H1 (cell line): Measurements from ENCODE around the gene ALOX15.
"Not testable (repeated sequence)": the region's sequence is repeated elsewhere in the genome, so short reads cannot be mapped to it uniquely, and the experiment has no call there.

Experiments
- CBX5 ChIP-seq: fragments of 300-800, 300-1000 bp; sonication (generic); IDR thresholded peaks from 2 replicates; pipeline ENCODE4 v1.7.1; 2016; ENCODE audit warnings: antibody characterized with exemption, low read length, low read depth
- CBX8 ChIP-seq: fragments of 300-800, 300-1000 bp; sonication (generic); IDR thresholded peaks from 2 replicates; pipeline ENCODE4 v1.7.1; 2016; ENCODE audit warnings: low read depth, low read length, borderline replicate concordance
- EP300 ChIP-seq, 2 experiments: IDR thresholded peaks; 1 replicate in 1 of 2; 2 replicates in 1 of 2; pipeline ENCODE4 v1.6.1; 2011 to 2012; ENCODE audit warnings: low read depth in 2 of 2, low read length in 2 of 2, mild to moderate bottlenecking in 2 of 2, borderline replicate concordance in 1 of 2, inconsistent platforms in 1 of 2, moderate library complexity in 1 of 2
- JUND ChIP-seq: IDR thresholded peaks from 2 replicates; pipeline ENCODE4 v1.6.1; 2011; ENCODE audit warnings: mild to moderate bottlenecking, improper control_type of control experiment, low read length
- KDM4A ChIP-seq: IDR thresholded peaks from one replicate; pipeline ENCODE4 v1.7.1; 2012; ENCODE audit warnings: low read depth, mild to moderate bottlenecking, moderate library complexity, low read length, inconsistent platforms; ENCODE audit not compliant: severe bottlenecking
- POLR2A ChIP-seq, 2 experiments: IDR thresholded peaks; 1 replicate in 1 of 2; 2 replicates in 1 of 2; pipeline ENCODE4 v1.6.1; 2011; ENCODE audit warnings: low read depth in 2 of 2, low read length in 2 of 2, mild to moderate bottlenecking in 2 of 2; ENCODE audit errors: control extremely low read depth in 1 of 2
- POLR2AphosphoS5 ChIP-seq: IDR thresholded peaks from 2 replicates; pipeline ENCODE4 v1.6.1; 2011; ENCODE audit warnings: low read depth, low read length
- RFX5 ChIP-seq: IDR thresholded peaks from 2 replicates; pipeline ENCODE4 v1.6.1; 2011; ENCODE audit warnings: low read depth, low read length, improper control_type of control experiment, borderline replicate concordance
- SIRT6 ChIP-seq: IDR thresholded peaks from one replicate; pipeline ENCODE4 v1.7.1; 2012; ENCODE audit warnings: low read length, inconsistent platforms
- SP1 ChIP-seq: IDR thresholded peaks from 2 replicates; pipeline ENCODE4 v1.6.1; 2011; ENCODE audit warnings: low read depth, low read length
- SP4 ChIP-seq: IDR thresholded peaks from 2 replicates; pipeline ENCODE4 v1.6.1; 2012; ENCODE audit warnings: low read length, inconsistent platforms
- ZNF274 ChIP-seq: IDR thresholded peaks from 2 replicates; pipeline ENCODE4 v1.7.0; 2012; ENCODE audit warnings: low read length, borderline replicate concordance; ENCODE audit errors: extremely low read depth
- TF ChIP-seq, protein P1 (sequence below): IDR thresholded peaks from 2 replicates; pipeline ENCODE4 v1.6.1; 2012; ENCODE audit warnings: inconsistent platforms
- TF ChIP-seq, protein P2 (sequence below), 3 experiments: IDR thresholded peaks; 1 replicate in 2 of 3; 2 replicates in 1 of 3; pipeline versions ENCODE4 v1.5.1 to v1.6.1; 2011; ENCODE audit warnings: low read length in 3 of 3, mild to moderate bottlenecking in 3 of 3, inconsistent platforms in 2 of 3, low read depth in 1 of 3, moderate library complexity in 1 of 3; ENCODE audit not compliant: insufficient read depth in 1 of 3; ENCODE audit errors: control extremely low read depth in 1 of 3

DNA sequence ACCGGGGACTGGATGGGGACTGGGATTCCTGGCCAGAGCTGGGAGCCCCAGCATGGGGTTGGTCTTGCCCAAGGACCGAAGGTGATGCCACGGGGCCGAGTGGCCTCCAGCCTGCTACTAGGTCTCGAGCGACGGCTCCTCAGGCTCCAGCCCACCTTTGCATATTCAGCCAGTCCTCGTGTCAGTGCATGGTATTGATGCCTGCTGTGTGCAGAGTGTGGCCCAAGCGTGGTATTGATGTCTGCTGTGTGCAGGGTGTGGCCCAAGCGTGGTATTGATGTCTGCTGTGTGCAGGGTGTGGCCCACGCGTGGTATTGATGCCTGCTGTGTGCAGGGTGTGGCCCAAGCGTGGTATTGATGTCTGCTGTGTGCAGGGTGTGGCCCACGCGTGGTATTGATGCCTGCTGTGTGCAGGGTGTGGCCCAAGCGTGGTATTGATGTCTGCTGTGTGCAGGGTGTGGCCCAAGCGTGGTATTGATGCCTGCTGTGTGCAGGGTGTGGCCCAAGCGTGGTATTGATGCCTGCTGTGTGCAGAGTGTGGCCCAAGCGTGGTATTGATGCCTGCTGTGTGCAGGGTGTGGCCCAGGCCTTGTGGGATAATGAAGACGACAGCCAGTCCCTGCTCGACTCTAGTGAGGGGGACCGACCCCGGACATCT lies 45.7 kb downstream of the ALOX15 start:
- not testable (repeated sequence) for TF ChIP-seq SIRT6; CBX8; SP4; CBX5; POLR2A (IDR thresholded peaks at IDR 0.05; ENCODE audit: control extremely low read depth in 1 of 2, low read depth in 2 of 2, low read length in 2 of 2); ZNF274; JUND; RFX5; KDM4A; POLR2AphosphoS5; EP300 (IDR thresholded peaks at IDR 0.05; ENCODE audit: borderline replicate concordance in 1 of 2, low read depth in 2 of 2, low read length in 2 of 2); SP1
- TF ChIP-seq, protein P1, sequence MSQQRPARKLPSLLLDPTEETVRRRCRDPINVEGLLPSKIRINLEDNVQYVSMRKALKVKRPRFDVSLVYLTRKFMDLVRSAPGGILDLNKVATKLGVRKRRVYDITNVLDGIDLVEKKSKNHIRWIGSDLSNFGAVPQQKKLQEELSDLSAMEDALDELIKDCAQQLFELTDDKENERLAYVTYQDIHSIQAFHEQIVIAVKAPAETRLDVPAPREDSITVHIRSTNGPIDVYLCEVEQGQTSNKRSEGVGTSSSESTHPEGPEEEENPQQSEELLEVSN: not testable (repeated sequence)
- TF ChIP-seq, protein P2, sequence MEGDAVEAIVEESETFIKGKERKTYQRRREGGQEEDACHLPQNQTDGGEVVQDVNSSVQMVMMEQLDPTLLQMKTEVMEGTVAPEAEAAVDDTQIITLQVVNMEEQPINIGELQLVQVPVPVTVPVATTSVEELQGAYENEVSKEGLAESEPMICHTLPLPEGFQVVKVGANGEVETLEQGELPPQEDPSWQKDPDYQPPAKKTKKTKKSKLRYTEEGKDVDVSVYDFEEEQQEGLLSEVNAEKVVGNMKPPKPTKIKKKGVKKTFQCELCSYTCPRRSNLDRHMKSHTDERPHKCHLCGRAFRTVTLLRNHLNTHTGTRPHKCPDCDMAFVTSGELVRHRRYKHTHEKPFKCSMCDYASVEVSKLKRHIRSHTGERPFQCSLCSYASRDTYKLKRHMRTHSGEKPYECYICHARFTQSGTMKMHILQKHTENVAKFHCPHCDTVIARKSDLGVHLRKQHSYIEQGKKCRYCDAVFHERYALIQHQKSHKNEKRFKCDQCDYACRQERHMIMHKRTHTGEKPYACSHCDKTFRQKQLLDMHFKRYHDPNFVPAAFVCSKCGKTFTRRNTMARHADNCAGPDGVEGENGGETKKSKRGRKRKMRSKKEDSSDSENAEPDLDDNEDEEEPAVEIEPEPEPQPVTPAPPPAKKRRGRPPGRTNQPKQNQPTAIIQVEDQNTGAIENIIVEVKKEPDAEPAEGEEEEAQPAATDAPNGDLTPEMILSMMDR (IDR thresholded peaks at IDR 0.05; ENCODE audit: control extremely low read depth in 1 of 3, insufficient read depth in 1 of 3, low read depth in 1 of 3, low read length in 3 of 3): not testable (repeated sequence)
